ENCODE data around the gene GALNT18.

GALNT18 gene

DNA sequence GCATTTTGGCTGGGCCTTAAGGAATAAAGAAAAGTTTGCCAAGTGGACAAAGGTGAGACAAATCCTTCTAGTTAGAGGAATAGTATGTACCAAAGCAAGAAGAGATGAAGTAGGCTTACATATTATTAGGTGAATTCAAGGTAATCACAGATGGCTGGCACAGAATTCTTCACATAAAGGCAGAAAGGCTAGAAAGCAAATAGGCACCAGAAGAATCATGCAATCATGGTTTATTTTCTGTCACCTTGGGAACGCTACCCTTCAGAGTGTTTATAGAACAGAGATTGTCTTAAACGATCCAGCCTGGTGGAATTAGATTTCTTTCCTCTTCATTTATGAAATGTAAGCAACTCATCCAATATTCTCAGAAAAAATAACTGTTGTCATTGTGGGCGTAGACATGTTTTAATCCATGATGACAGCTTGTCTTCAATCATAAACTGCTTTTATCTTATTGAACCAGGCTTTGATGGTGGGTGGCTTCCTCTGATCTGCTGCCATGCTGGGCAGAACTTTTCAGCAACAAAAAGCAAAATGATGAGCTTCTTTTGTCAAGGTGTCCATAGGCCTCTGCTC, 219.8 kb downstream of the GALNT18 start:
- no peak for DNase-seq

DNA sequence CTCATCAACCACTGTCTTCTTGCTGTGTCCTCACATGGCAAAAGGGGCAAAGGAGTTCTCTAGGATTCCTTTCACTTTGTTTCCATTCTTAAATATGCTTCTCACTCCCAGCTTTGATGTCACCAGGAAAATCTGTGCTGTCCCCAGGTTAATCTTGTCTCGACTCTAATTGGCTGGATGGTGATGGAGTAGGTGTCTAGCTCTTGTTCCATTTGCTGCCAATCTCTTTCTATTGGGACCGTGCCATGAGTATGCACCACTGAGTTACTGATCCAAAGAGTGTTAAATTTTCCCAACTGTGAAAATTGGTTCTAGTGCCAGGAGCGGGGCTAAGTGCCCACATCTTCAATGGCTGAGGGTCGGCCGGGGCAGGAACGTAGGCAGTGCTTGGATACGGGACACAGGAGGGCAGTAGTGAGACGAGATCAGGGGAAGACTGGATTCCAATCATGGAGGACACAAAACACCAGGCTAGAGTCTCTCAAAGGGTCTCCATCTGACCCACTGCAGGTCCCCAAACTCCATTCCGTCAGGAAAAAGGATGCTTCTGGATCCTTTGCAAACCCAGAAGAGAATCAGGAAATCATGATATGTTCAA, 221.1 kb downstream of the GALNT18 start:
- DNase-seq, result no peak

DNA sequence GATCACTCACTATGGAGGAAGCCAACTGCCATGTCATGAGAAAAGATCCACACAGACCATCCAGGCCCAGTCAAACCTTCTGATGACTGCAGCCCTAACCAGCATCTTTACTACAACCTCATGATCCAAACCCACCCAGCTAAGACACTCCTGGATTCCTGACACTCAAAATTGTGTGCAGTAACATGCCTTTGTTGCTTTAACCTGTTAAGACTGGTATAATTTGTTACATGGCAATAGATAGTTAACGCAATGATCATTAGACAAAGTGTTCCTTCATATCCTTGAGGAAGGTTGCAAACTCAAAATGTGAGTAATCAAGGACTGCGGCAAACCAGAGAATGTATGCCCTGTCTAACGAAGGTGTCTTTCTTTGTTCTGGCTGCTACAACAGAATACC, 221.7 kb downstream of the GALNT18 start:
- no peak for DNase-seq

DNA sequence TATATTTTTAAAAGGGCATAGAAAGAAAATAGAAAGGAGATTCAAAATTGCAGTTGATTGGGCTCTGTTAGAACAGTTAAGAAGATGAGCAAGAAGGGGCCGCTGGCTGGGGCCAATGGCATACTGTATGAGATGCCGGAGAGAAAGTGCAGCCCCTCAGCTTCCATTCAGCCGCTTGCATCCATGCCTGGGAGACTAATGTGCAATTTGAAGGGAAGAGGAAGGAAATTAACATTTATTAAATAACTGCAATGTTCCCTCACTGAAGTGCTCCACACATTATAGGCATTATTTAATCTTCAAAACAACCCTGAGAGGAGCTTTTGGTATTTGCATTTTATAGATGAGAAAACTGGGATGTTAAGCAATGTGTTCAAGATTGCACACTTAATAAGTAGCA, 224.0 kb downstream of the GALNT18 start:
- DNase-seq, result no peak

GRCh38 chr11:11397036-11397415, 224.8 kb downstream of the GALNT18 start:
- DNase-seq, result no peak

DNA sequence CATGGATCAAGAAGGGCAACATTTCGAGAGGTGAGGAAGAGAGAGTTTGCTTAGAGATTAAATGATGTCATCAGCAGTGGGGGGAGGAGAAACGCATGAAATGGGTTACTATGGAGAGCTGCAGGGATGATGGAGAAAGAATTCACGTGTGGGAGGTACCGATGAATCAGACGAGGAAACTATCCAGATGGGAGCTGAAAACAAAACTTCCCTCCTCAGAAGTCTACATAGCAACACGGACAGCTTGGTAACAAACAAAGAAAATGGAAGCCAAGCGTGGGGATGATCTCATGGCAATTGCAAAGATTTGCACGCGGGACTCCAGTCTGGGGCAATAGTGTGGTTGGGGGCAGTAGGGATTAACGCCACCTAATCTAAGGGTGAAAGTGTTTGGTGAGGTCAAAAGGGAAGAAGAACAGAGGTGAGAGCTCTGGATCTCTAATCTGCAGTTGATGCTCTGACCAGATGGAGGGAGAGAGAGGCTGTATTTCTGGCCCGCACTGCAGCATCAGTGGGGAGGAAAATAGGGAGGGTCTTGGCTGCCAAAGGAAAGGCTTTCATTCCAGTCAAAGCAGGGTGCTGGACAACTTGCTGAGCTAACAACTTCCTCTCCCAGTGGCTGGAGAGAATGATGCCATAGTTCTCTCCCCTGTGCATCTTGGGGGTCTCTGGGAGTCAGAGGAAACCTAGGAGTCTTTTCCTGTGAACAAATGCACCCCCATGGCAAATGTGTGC, 225.3 kb downstream of the GALNT18 start:
- DNase-seq, result no peak

- no peak for DNase-seq
Measured at GRCh38 chr11:11395126-11395525, 226.7 kb downstream of the GALNT18 start.

DNA sequence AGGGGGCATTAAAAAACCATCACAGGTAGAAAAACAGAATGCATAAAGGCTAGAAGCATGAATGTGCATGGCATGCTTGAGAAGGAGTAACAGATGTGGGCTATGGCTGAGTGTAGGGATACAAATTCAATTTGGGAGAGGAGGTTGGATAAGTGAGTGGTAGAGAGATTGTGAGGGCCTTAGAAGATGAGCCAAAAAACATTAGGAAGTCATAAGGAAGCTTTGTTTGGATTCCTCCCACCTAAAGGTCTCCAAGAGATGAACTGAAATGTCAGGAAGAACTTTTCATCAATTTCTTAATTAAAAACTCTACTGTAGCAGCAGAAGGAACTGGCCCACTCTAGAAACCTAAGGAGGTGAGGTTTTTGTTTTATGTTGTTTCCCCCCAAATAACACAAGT, 227.6 kb downstream of the GALNT18 start:
- no peak for DNase-seq

- DNase-seq, result no peak
Measured at GRCh38 chr11:11391796-11392463, 229.9 kb downstream of the GALNT18 start.

GRCh38 chr11:11391169-11391568, 230.6 kb downstream of the GALNT18 start:
- no peak for DNase-seq

DNA sequence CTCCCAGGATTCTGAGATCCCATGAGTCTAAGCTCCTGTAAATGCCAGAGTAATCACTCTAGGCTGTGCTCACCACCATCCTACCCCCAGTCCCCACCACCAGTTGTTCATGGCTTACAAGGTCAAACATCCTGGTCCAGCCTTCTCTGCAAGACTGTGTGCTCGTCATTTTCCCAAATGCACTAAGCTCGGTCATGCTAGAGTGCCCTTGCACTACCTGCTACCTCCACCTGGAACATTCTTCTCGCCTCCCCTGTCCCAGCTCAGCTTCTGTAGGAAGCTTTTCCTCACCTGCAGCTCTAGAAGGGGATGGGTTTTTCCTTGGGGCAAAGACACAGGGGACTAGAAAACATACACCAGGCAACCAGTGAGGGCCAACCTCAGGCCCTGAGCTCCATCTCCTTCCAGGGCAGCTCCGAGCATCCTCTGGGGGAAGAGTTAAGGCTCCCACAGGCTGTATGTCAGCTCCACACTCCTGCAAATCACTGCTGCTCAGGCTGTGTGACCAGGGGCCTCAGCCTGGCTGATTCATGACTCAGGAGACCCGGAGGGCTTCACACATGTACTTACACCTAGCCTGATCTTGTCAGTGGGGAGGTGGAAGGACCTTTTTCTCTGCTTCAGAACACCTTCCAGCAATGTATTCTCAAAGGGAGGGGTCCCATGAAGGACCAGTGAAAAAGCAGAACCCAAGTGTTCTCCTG, 231.6 kb downstream of the GALNT18 start:
- no peak for DNase-seq

GRCh38 chr11:11389238-11389637, 232.6 kb downstream of the GALNT18 start:
- no peak for DNase-seq

GRCh38 chr11:11387622-11388305, 234.0 kb downstream of the GALNT18 start:
- DNase-seq, result no peak

DNA sequence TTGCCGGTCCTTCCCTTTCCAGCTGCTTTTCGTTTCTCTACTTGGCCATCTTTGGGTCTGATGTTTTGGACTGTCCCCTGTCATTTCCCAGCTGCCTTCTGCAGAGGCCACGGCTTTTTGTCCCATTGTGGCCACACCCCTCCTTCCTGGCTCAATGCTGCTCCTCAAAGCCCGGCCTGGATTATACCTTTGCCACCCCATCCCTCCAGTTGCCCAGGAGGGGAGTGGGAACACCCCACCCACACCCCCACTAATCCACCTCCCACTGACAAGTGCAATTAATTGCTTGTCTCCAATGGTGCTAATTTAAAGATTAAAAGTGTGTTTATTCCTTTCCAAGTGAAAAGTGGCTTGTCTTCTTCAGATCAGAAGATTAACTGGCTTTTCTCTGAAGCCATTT, 234.6 kb downstream of the GALNT18 start:
- DNase-seq, result no peak

DNA sequence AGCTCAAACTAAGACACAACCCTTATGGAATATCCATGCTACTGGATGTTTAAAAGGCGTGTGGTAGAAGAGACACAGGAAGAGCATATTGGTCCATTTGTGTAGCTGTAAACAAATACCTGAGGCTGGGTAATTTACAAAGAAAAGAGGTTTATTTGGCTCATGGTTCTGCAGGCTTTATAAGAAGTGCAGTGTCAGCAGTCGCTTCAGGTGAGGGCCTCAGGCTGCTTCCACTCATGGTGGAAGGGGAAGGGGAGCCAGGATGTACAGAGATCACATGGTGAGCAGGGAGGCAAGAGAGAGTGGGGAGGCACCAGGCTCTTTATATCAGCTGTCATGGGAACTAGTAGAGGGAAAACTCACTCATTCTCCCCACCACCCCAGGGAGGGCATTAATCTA, 237.0 kb downstream of the GALNT18 start:
- DNase-seq, result no peak

GRCh38 chr11:11383995-11384394, 237.8 kb downstream of the GALNT18 start:
- DNase-seq, result no peak

DNA sequence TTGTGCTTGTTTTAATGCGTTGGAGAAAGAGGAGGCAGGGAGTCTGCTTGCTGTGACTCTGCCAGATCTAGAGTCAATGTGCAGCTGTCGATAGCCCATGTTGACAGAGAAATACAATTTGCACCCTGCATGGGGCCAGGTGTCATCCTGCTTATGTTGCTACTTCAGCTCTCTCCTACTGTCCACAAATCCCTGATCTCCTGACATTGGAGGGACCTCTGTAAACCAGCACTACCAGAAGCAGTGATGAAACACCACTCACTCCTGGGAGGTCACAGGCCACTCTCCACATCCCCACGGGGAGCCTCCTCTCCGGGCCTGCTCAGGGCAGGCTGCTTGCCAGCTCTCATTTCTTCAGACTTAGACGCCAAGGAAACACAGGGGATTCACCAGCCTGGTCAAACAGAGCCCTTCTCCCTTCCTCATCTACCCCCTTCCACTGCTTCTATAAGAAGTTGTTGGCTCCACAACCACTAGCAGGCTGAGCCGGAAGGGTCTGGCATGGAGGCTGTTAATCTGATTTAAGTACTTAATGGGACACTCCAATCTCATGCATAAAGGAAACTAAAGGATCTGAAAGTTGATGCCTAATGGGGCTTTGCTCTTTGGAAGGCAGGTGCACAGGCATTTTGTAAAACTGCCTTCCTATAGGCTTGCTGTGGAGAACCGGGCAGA, 238.8 kb downstream of the GALNT18 start:
- peak; percentile 20 for DNase-seq

- no peak for DNase-seq
Measured at GRCh38 chr11:11381471-11382105, 240.2 kb downstream of the GALNT18 start.

DNA sequence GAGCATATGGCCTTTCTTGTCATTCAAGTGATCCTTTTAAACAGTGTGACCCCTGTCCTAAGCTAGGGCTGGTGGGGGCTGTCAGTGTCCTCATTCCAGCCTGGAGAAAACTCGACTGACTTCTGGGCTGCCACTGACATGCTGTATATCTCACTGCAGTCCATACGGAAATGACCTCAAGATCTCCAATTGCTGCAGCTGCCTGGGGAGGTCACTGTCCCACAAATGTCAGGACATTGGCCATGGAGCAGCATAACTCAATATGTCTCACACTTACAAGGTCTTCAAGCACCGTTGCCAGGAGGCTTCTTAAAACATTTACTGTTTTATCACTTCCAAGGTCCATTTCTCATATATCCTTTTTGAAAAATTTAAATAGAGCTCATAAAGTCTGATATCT, 240.9 kb downstream of the GALNT18 start:
- no peak for DNase-seq

- DNase-seq, result no peak
Measured at GRCh38 chr11:11380340-11380739, 241.5 kb downstream of the GALNT18 start.

GRCh38 chr11:11379661-11380060, 242.1 kb downstream of the GALNT18 start:
- no peak for DNase-seq
